ENCODE data around the gene ACSL1.

GRCh38 chr4:184733654-184734524 is 91.9 kb downstream of the ACSL1 start, which contains the start of gene CENPU:
- peak; percentile 49; the same call in 1 of the 2 replicates for TF ChIP-seq KDM5A (IDR thresholded peaks at IDR 0.05)
- no peak for TF ChIP-seq CTCF (IDR thresholded peaks at IDR 0.05)
- TF ChIP-seq EP300 (IDR thresholded peaks at IDR 0.05): no peak
- TF ChIP-seq BCL3 (IDR thresholded peaks at IDR 0.05): no peak
- TF ChIP-seq JUN (IDR thresholded peaks at IDR 0.05): peak in 1 of 2 experiments; percentile 61; a peak in 3 of 5 replicates

Data from A549 (cell line).